ENCODE results near the gene PTGR3.

The PTGR3 gene

GRCh38 chr18:75210274-75211001, 1.5 kb upstream of the PTGR3 start, which contains the start of gene TSHZ1 (continued):
- no peak for TF ChIP-seq ZNF324 (tag by site-specific recombination; IDR thresholded peaks at IDR 0.05)
- TF ChIP-seq ZNF585B (tag by site-specific recombination; IDR thresholded peaks at IDR 0.05) = no peak
- no peak for TF ChIP-seq ZNF404 (tag by site-specific recombination; IDR thresholded peaks at IDR 0.05)
- TF ChIP-seq OSR2 (tag by site-specific recombination; IDR thresholded peaks at IDR 0.05) = no peak
- no peak for TF ChIP-seq SCRT2 (tag by site-specific recombination; IDR thresholded peaks at IDR 0.05)
- TF ChIP-seq ZNF701 (tag by site-specific recombination; IDR thresholded peaks at IDR 0.05) = no peak

GRCh38 chr18:75209951-75210258, 966 bp upstream of the PTGR3 start:
- H3K4me1 ChIP-seq (ENCODE audit: control insufficient read depth, insufficient read depth, low read length) = peaks cover 35% of the 10 kb centered on the region
- CTCF ChIA-PET = interaction anchor here (0.5 to 1.2 kb wide), 3 partner anchors 34 to 551 kb away, joined by 3 to 4 read pairs (median 4); no protein-coding TSS in a partner anchor
- POLR2A ChIA-PET = no interaction called here
- H3K36me3 ChIP-seq (ENCODE audit: control insufficient read depth in 2 of 2, insufficient read depth in 1 of 2, low read length in 2 of 2) = no peaks in the 10 kb centered on the region
- H3K27ac ChIP-seq (ENCODE audit: extremely low read depth, low read depth, low read length) = peak overlapping the region; percentile 99
- H3K9me3 ChIP-seq (ENCODE audit: control insufficient read depth, insufficient read depth, low read depth, low read length) = no peaks in the 10 kb centered on the region
- H3K4me3 ChIP-seq (ENCODE audit: low read depth, low read length) = peak overlapping the region; percentile 91
- TF ChIP-seq ZFP37 (tag by site-specific recombination; IDR thresholded peaks at IDR 0.05) = peak; percentile 65; the same call in 1 of the 2 replicates
- TF ChIP-seq ZNF138 (tag by site-specific recombination; IDR thresholded peaks at IDR 0.05; ENCODE audit: borderline replicate concordance) = no peak
- TF ChIP-seq ZFP69B (tag by site-specific recombination; IDR thresholded peaks at IDR 0.05) = no peak
- TF ChIP-seq REPIN1 (tag by site-specific recombination; IDR thresholded peaks at IDR 0.05; ENCODE audit: low read depth) = no peak
- 0 out of 2 replicates have a peak, but pooled peaks have one; percentile 2 for TF ChIP-seq PATZ1 (tag by site-specific recombination; IDR thresholded peaks at IDR 0.05)
- TF ChIP-seq GLI2 (tag by site-specific recombination; IDR thresholded peaks at IDR 0.05; ENCODE audit: borderline replicate concordance, low read depth) = no peak
- TF ChIP-seq KLF16 (tag by site-specific recombination; IDR thresholded peaks at IDR 0.05) = no peak
- TF ChIP-seq ZNF202 (tag by site-specific recombination; IDR thresholded peaks at IDR 0.05; ENCODE audit: borderline replicate concordance) = no peak
- TF ChIP-seq ZNF658 (tag by site-specific recombination; IDR thresholded peaks at IDR 0.05) = no peak
- TF ChIP-seq ZNF335 (tag by site-specific recombination; conservative IDR thresholded peaks at IDR 0.05) = peak; percentile 66
- TF ChIP-seq ZNF488 (tag by site-specific recombination; IDR thresholded peaks at IDR 0.05) = no peak
- no peak for TF ChIP-seq ZNF776 (tag by site-specific recombination; IDR thresholded peaks at IDR 0.05; ENCODE audit: borderline replicate concordance)
- TF ChIP-seq ZNF654 (tag by site-specific recombination; IDR thresholded peaks at IDR 0.05; ENCODE audit: low read depth) = 0 out of 2 replicates have a peak, but pooled peaks have one; percentile 0
- TF ChIP-seq ZNF266 (tag by site-specific recombination; IDR thresholded peaks at IDR 0.05; ENCODE audit: low read depth) = no peak
- 0 out of 2 replicates have a peak, but pooled peaks have one; percentile 10 for TF ChIP-seq ZNF692 (tag by site-specific recombination; IDR thresholded peaks at IDR 0.05)
- 0 out of 2 replicates have a peak, but pooled peaks have one; percentile 4 for TF ChIP-seq ZEB2 (tag by site-specific recombination; IDR thresholded peaks at IDR 0.05)
- 0 out of 2 replicates have a peak, but pooled peaks have one; percentile 16 for TF ChIP-seq ZBTB20 (tag by site-specific recombination; IDR thresholded peaks at IDR 0.05)
- peak; percentile 59; the same call in 1 of the 2 replicates for TF ChIP-seq PRDM10 (tag by site-specific recombination; IDR thresholded peaks at IDR 0.05)
- TF ChIP-seq ZNF639 (tag by site-specific recombination; IDR thresholded peaks at IDR 0.05) = no peak
